HUES6 (cell line): ENCODE data around the gene PRR15L.
A peak's percentile ranks its signal among the peaks of the same experiment; 100 is the strongest.

Experiments used
- H3K27ac ChIP-seq: 2 replicates; pipeline ENCODE4 v1.7.0; 2013; ENCODE audit warnings: low read depth, mild to moderate bottlenecking, low read length, inconsistent platforms
- H3K27me3 ChIP-seq: 2 replicates; pipeline ENCODE4 v1.6.1; 2013; ENCODE audit warnings: low read length; ENCODE audit not compliant: control insufficient read depth, insufficient read depth
- H3K36me3 ChIP-seq: 2 replicates; pipeline ENCODE4 v1.6.1; 2013; ENCODE audit warnings: low read length; ENCODE audit not compliant: control insufficient read depth, insufficient read depth
- H3K4me1 ChIP-seq: 2 replicates; pipeline ENCODE4 v1.6.1; 2013; ENCODE audit warnings: low read length; ENCODE audit not compliant: control insufficient read depth, insufficient read depth
- H3K4me3 ChIP-seq: 2 replicates; pipeline ENCODE4 v1.5.1; 2013; ENCODE audit warnings: low read depth, low read length
- H3K9ac ChIP-seq: one replicate; pipeline ENCODE4 v1.6.1; 2013; ENCODE audit warnings: mild to moderate bottlenecking, low read length
- H3K9me3 ChIP-seq: 2 replicates; pipeline ENCODE4 v1.6.1; 2013; ENCODE audit warnings: low read depth, low read length; ENCODE audit not compliant: control insufficient read depth, insufficient read depth

Gene PRR15L

DNA sequence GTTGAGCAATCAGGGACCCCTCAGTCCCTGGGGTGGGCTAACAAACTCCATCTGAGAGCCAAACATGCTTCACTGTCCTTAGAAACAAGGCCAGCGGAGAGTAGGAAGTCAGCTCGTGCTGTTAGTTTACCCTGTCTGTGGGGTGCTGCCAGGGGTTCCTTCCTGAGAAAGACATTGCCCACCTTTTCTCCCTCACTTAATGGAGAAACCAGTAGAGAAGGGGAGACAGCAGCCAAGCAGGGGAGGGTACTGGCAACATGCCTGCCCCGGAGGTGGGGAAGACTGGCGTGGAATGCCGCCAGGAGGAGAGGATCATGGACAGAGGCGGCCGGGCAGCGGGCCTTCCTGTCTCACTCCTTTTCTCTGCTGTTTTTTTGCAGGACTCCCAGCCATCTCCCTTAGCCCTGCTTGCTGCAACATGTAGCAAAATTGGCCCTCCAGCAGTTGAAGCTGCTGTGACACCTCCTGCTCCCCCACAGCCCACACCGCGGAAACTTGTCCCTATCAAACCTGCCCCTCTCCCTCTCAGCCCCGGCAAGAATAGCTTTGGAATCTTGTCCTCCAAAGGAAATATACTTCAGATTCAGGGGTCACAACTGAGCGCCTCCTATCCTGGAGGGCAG is 41.8 kb downstream of the PRR15L start:
- peaks cover 17% of the 10 kb centered on the region for H3K36me3 ChIP-seq
- H3K9me3 ChIP-seq, result no peaks in the 10 kb centered on the region
- H3K27me3 ChIP-seq, result no peaks in the 10 kb centered on the region
- H3K4me1 ChIP-seq, result no peaks in the 10 kb centered on the region
- H3K9ac ChIP-seq, result no peak overlapping the region
- no peak overlapping the region for H3K4me3 ChIP-seq
- H3K27ac ChIP-seq, result no peak overlapping the region

DNA sequence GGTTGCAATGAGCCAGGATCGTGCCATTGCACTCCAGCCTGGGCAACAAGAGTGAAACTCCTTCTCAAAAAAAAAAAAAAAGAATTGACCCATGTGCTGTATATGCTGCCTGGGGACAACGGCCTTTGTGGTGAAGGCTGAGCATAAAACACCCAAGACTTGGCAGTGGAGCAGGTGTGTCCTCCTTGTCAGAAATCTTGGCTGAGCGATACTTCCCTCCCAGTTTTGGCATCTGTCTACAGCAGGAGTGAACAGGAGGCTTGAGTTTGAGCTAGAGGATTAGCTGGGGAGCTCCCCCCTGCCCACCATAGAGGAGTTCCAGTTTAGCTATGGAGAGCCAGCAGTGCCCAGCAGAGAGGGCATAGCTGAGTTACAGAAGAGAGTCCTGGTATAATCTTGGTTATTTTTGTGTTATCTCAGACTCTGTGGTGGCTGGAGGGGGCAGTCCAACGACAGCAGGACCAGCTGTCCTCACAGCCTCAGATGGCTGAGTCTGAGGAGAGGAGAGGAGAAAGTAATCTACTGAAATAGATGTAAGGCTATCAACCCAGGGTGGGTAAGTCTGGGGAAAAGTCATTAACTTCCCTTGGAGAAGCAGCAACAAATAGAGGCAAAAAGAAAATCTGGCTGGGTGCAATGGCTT is 43.3 kb downstream of the PRR15L start:
- Histone ChIP-seq H3K9me3 (no peaks in the 10 kb centered on the region), H3K27me3 (no peaks in the 10 kb centered on the region), H3K36me3 (peaks cover 17% of the 10 kb centered on the region), H3K4me1 (no peaks in the 10 kb centered on the region), H3K9ac (no peak overlapping the region), H3K27ac (no peak overlapping the region), H3K4me3 (no peak overlapping the region)

GRCh38 chr17:47913050-47913449 is 44.6 kb downstream of the PRR15L start:
- H3K9me3 ChIP-seq, result no peaks in the 10 kb centered on the region
- no peaks in the 10 kb centered on the region for H3K4me1 ChIP-seq
- no peak overlapping the region for H3K27ac ChIP-seq
- no peak overlapping the region for H3K9ac ChIP-seq
- no peaks in the 10 kb centered on the region for H3K27me3 ChIP-seq
- no peak overlapping the region for H3K4me3 ChIP-seq
- H3K36me3 ChIP-seq, result peaks cover 17% of the 10 kb centered on the region

DNA sequence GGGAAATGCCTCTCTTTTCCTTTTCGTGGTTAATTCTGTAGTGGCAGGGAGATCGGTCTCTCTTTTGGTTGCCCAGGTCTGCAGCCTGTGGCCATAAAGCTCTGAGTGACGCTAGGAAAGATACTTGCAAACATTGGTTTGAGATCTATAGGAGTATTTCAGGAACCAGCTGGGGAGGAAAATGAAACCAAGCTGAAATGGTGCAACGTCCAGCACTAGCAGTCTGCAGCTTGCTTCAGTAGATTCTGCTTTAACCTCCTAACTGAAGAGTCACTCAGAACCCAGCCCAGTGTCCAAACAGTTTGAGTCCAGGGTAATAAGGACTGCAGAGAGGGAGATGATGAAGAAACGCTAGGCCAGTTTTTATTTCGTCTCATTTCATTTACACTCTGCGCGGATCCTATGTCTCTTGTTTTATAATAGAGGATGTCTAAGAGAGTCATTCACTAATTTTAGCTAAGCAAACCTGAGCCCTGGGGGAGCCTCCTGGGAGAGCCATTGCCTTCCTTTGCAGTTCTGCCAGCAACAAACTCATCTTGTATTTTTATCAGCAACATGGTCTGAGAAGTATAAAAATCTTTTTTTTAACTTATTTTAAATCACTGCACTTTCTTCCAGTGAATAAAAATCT is 49.6 kb downstream of the PRR15L start:
- no peak overlapping the region for H3K4me3 ChIP-seq
- H3K4me1 ChIP-seq, result peaks cover 15% of the 10 kb centered on the region
- H3K9ac ChIP-seq, result no peak overlapping the region
- H3K27me3 ChIP-seq, result no peaks in the 10 kb centered on the region
- H3K9me3 ChIP-seq, result no peaks in the 10 kb centered on the region
- no peak overlapping the region for H3K27ac ChIP-seq
- no peaks in the 10 kb centered on the region for H3K36me3 ChIP-seq

DNA sequence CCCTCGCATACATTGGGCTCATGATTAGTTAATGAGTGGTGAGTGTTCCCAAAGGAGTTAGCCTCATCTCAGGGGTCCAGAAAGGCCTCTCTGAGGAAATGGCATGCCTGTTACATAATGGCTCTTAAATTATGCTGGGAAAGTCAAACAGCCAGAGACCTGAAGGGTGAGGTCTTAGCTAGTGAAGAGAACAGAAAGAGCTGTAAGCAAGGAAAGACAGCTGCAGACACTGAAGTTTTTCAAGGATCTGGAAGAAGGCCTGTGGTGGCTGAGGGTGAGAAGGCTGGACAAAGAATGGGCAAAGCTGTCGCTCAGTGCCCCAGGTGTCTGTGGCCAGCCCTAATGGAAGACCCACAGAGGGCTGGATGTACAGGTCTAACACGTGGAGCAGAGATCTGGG is 51.2 kb downstream of the PRR15L start:
- no peaks in the 10 kb centered on the region for H3K36me3 ChIP-seq
- H3K9me3 ChIP-seq, result no peaks in the 10 kb centered on the region
- no peak overlapping the region for H3K27ac ChIP-seq
- H3K9ac ChIP-seq, result no peak overlapping the region
- no peak overlapping the region for H3K4me3 ChIP-seq
- no peaks in the 10 kb centered on the region for H3K27me3 ChIP-seq
- H3K4me1 ChIP-seq, result peaks cover 28% of the 10 kb centered on the region

DNA sequence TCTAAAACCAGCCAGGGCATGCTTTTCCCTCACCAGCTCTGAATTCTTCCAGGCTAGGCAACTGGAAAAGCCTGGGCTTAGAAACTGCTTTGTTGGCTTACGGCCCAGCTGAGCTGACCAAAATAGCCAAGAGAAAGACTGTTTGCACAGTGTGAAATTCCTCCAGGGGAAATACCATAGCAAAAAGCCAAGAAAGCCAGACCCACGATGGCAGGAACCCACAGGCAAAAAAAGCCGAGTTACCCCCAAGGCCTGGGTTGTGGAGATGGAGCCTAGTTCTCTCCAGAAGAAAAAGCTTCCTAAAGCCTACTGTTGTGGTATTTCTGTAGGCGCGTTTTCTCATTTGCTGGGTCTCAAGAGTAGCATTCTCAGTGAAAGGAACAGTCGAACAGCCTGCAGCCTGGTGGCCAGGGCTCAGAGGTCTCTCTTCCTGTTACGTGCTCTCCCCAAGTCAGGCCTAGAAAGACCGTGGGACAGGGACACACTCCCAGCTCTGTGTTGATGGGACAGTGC is 52.4 kb downstream of the PRR15L start:
- no peaks in the 10 kb centered on the region for H3K27me3 ChIP-seq
- H3K27ac ChIP-seq, result peak overlapping the region; percentile 22; the same call in 1 of the 2 replicates
- H3K9ac ChIP-seq, result no peak overlapping the region
- no peaks in the 10 kb centered on the region for H3K9me3 ChIP-seq
- peaks cover 39% of the 10 kb centered on the region for H3K4me1 ChIP-seq
- no peaks in the 10 kb centered on the region for H3K36me3 ChIP-seq
- H3K4me3 ChIP-seq, result no peak overlapping the region

- Histone ChIP-seq H3K36me3 (no peaks in the 10 kb centered on the region), H3K27ac (peak overlapping the region; percentile 59; the same call in 1 of the 2 replicates), H3K4me3 (peak overlapping the region; percentile 33), H3K27me3 (no peaks in the 10 kb centered on the region), H3K9ac (peak overlapping the region; percentile 39), H3K4me1 (peaks cover 54% of the 10 kb centered on the region), H3K9me3 (no peaks in the 10 kb centered on the region)
Observed at GRCh38 chr17:47902039-47902744, 55.5 kb downstream of the PRR15L start.
